ENCODE measurements around the gene GSTP1. TPM values are rescaled to one million over a fixed set of nuclear protein-coding genes. Genes with fewer than 3 reads are reported as not detected.

GSTP1 gene
- total RNA-seq, 4 donors from 2014 or later = 469 to 810 (median 596) TPM

DNA sequence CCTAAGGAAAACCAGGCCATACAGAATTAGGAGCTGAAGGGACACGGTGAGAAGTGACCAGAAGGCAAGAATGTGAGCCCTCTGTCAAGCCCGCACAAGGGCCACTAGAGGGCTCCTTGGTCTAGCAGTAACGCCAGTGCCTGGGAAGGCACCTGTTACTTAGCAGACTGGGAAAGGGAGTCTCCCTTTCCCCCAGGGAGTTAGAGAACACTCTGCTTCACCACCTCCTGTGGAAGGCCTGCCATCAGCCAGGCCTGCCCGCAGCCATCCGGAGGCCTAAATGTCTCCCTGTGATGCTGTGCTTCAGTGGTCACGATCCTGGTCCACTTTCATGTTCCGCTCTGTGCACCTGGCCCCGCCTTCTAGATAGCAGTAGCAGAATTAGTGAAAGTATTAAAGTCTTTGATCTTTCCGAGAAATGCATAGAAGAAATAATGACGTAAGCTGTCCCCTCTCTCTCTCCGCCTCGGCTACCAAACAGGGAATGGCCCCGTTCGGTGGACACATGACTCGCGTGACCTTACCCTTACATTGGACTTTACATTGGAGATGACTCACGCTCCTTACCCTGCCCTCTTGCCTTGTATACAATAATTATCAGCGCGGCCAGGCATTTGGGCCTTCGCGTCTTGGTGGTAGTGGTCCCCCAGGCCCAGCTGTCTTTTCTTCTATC lies 10.7 kb upstream of the GSTP1 start:
- no peak for TF ChIP-seq POLR2AphosphoS5 (IDR thresholded peaks at IDR 0.05)
- no peak for TF ChIP-seq POLR2A (IDR thresholded peaks at IDR 0.05; ENCODE audit: low read depth)
- TF ChIP-seq, protein P1, sequence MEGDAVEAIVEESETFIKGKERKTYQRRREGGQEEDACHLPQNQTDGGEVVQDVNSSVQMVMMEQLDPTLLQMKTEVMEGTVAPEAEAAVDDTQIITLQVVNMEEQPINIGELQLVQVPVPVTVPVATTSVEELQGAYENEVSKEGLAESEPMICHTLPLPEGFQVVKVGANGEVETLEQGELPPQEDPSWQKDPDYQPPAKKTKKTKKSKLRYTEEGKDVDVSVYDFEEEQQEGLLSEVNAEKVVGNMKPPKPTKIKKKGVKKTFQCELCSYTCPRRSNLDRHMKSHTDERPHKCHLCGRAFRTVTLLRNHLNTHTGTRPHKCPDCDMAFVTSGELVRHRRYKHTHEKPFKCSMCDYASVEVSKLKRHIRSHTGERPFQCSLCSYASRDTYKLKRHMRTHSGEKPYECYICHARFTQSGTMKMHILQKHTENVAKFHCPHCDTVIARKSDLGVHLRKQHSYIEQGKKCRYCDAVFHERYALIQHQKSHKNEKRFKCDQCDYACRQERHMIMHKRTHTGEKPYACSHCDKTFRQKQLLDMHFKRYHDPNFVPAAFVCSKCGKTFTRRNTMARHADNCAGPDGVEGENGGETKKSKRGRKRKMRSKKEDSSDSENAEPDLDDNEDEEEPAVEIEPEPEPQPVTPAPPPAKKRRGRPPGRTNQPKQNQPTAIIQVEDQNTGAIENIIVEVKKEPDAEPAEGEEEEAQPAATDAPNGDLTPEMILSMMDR (IDR thresholded peaks at IDR 0.05) = peak; percentile 65 to 82 (median 70)
- no peak for TF ChIP-seq EP300 (IDR thresholded peaks at IDR 0.05)
- intact Hi-C loops (cut with DNase I) = loop anchor here (5.0 kb wide), 2 partner anchors 34 to 84 kb away; partner anchors contain the start of gene NDUFV1

DNA sequence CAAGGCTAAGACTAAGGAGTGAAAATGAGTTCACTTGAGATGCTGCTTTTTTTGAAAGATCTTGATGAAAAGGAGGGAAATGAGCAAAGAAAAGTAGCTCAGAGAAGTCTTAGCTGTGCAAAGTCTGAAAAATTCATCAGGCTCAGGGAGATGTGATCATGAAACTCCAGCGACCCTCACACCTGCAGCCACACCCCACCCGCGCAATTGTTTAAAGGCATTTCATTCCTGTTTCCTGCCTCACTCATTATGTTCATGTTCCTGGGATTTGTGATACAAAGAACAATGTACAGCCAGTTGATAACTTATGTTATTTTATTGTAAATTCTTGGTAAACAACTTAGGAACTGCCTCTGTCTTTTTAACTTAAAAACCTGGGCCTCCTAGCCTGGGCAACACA lies 8.7 kb upstream of the GSTP1 start:
- 70% methylated on average over 3 of the region's 3 CpGs for WGBS
- no peak overlapping the region for H3K27ac ChIP-seq (replicated peaks in 1 of 4)
- TF ChIP-seq POLR2AphosphoS5 (IDR thresholded peaks at IDR 0.05) (no peak), POLR2A (IDR thresholded peaks at IDR 0.05; ENCODE audit: low read depth) (no peak), EP300 (IDR thresholded peaks at IDR 0.05) (no peak)
- TF ChIP-seq, protein P1 (IDR thresholded peaks at IDR 0.05) = no peak
- intact Hi-C loops (cut with DNase I) = loop anchor here (5.0 kb wide), 2 partner anchors 32 to 82 kb away; partner anchors contain the start of gene NDUFV1
- peaks cover 0 to 41% (median 0%) of the 10 kb centered on the region in 4 donors for H3K27me3 ChIP-seq
- H3K4me3 ChIP-seq = no peak overlapping the region
- H3K4me1 ChIP-seq = peaks cover 0 to 3% (median 3%) of the 10 kb centered on the region in 4 donors
- no peaks in the 10 kb centered on the region for H3K9me3 ChIP-seq
- DNase-seq (ENCODE audit: extremely low spot score) = no peak
- H3K36me3 ChIP-seq = no peaks in the 10 kb centered on the region

More for the DNA sequence above, 10.7 kb upstream of the GSTP1 start:
- Histone ChIP-seq H3K4me1 (peaks cover 0 to 3% (median 3%) of the 10 kb centered on the region in 4 donors), H3K9me3 (no peaks in the 10 kb centered on the region), H3K36me3 (no peaks in the 10 kb centered on the region), H3K27me3 (peaks cover 0 to 40% (median 0%) of the 10 kb centered on the region in 4 donors), H3K4me3 (no peak overlapping the region), H3K27ac (replicated peaks in 1 of 4) (no peak overlapping the region)
- DNase-seq (ENCODE audit: extremely low spot score) = no peak
- 68% methylated on average over 21 of the region's 21 CpGs for WGBS

DNA sequence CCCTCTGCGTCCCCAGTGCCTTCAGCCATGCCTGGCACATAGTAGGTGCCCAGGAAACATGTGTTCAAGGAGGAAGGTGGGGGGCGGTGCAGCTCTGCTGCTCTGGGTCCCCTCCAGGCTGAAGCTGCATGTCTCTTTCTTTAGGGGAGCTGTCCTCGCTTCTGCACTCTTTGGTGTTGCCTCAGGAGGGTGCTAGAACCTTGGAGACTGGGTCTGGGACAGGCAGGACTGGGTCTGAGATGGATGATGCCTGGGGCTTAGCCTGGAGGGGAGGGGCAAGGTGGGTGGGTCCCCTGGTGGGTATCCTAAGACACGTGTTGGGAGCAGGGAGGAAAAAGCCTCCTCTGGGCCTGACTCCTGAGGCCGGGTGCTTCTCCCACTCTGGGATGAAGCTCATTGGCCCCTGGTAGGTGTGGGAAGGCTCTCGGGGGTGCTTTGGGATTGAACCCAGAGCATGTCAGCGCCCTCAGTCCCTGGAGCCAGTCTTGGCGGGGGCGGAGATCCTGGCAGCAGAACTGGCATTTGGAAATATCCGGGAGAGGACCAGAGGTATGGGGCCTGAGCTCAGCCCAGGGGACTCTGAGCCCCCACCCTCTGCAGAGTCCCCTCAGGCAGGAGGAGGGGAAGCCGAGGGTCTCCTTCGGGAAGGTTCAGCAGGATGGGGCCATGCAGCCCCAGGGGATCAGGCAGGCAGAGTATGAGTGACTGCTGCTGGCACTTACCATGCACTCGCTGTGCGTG lies 6.7 kb upstream of the GSTP1 start:
- intact Hi-C loops (cut with DNase I) = no loop called here
- DNase-seq (ENCODE audit: extremely low spot score) = no peak
- Histone ChIP-seq H3K9me3 (no peaks in the 10 kb centered on the region), H3K4me3 (no peak overlapping the region), H3K36me3 (no peaks in the 10 kb centered on the region), H3K27me3 (peaks cover 0 to 33% (median 0%) of the 10 kb centered on the region in 4 donors), H3K27ac (replicated peaks in 1 of 4) (no peak overlapping the region), H3K4me1 (peaks cover 0 to 3% (median 3%) of the 10 kb centered on the region in 4 donors)
- WGBS = 83% methylated on average over 11 of the region's 14 CpGs
- TF ChIP-seq EP300 (IDR thresholded peaks at IDR 0.05) (no peak), POLR2AphosphoS5 (IDR thresholded peaks at IDR 0.05) (no peak), POLR2A (IDR thresholded peaks at IDR 0.05; ENCODE audit: low read depth) (no peak)
- TF ChIP-seq, protein P1 (IDR thresholded peaks at IDR 0.05) = no peak

DNA sequence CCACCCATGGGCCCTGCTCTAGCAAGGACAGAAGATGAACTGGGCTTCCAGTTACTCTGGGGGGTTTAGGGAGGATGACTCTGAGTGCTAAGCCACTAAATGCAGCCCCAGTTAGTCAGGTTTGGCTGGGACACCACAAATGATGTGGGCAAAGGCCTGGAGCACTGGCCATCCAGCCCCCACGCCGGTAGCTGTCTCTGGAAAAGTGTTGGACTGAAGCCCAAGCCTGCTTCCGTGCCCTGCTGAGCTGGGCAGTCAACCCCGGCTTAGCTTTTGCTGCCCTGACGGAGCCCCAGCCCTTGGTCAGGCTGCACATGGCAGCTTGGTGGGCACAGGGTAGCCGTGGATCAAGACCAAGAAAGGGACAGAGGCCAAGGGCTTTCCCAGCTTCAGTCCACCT lies 5.7 kb upstream of the GSTP1 start:
- H3K4me3 ChIP-seq = no peak overlapping the region
- WGBS = 79% methylated on average over 5 of the region's 6 CpGs
- no peak overlapping the region for H3K27ac ChIP-seq (replicated peaks in 1 of 4)
- no peaks in the 10 kb centered on the region for H3K9me3 ChIP-seq
- H3K36me3 ChIP-seq = no peaks in the 10 kb centered on the region
- intact Hi-C loops (cut with DNase I) = no loop called here
- DNase-seq (ENCODE audit: extremely low spot score) = no peak
- TF ChIP-seq, protein P1 (IDR thresholded peaks at IDR 0.05) = no peak
- no peak for TF ChIP-seq POLR2A (IDR thresholded peaks at IDR 0.05; ENCODE audit: low read depth)
- TF ChIP-seq POLR2AphosphoS5 (IDR thresholded peaks at IDR 0.05) = no peak
- TF ChIP-seq EP300 (IDR thresholded peaks at IDR 0.05) = no peak
- peaks cover 0 to 33% (median 0%) of the 10 kb centered on the region in 4 donors for H3K27me3 ChIP-seq
- H3K4me1 ChIP-seq = peaks cover 4 to 7% (median 5%) of the 10 kb centered on the region in 4 donors
